Mucosa of descending colon (tissue), 3 donors: ENCODE data around the gene CACNA2D2. TPM values are rescaled to one million over a fixed set of nuclear protein-coding genes. Genes with fewer than 3 reads are reported as not detected.

Experiments
- ATAC-seq: fragments of 200-7000 bp; cut with Tn5 transposase; one replicate; pipeline ENCODE4 v1.9.1; 2020; ENCODE audit warnings: mild to moderate bottlenecking, moderate library complexity
- DNase-seq, 3 donors: peaks; one replicate each; pipeline ENCODE4 v3.0.0-alpha.2; 2020
- H3K36me3 ChIP-seq: fragments of 200-600 bp; one replicate; pipeline ENCODE4 v1.8.0; 2021; ENCODE audit warnings: low read depth, mild to moderate bottlenecking
- H3K4me1 ChIP-seq: fragments of 200-600 bp; one replicate; pipeline ENCODE4 v1.8.0; 2021; ENCODE audit warnings: low read depth, mild to moderate bottlenecking
- H3K4me3 ChIP-seq: fragments of 200-600 bp; one replicate; pipeline ENCODE4 v1.8.0; 2021; ENCODE audit warnings: mild to moderate bottlenecking
- H3K9me3 ChIP-seq: fragments of 200-600 bp; one replicate; pipeline ENCODE4 v1.8.0; 2021; ENCODE audit warnings: mild to moderate bottlenecking
- intact Hi-C, 2 donors: fragments of 100-400 bp; cut with DNase I in 1 of 2; cut with micrococcal nuclease in 1 of 2; formaldehyde crosslinking; loops; one replicate each; pipeline versions ENCODE4 v1.11.0 to v1.11.1; 2022; cut with DNase I, micrococcal nuclease
- total RNA-seq, 3 donors: library from RNA; stranded (reverse); fragmentation: NEBNext Ultra II Directional in 2 of 3; extraction: Animal tissue kit (Norgen Biotek cat#: 25700) in 2 of 3; gene quantifications; one replicate each; pipeline versions ENCODE4 v1.2.1 to v1.2.4, GENCODE V29; 2021 to 2023
- TF ChIP-seq, protein P1 (sequence below): fragments of 200-600 bp; IDR thresholded peaks from one replicate; pipeline ENCODE4 v1.8.0; 2022; ENCODE audit warnings: antibody characterized with exemption, mild to moderate bottlenecking
- donor health status: DM: no; HTN: no; CAD: no; lungs with moderate emphysema.
- donor health status: DM: no; HTN: no; CAD: no.
- donor health status: DM: no; HTN: yes; CAD: no.

CACNA2D2 gene
- total RNA-seq, 3 donors from 2014 or later = 1.5 to 4.9 (median 3.8) TPM

- ATAC-seq = no peak
- no peak for DNase-seq
- Histone ChIP-seq H3K9me3 (no peaks in the 10 kb centered on the region), H3K4me1 (peaks cover 34% of the 10 kb centered on the region), H3K36me3 (no peaks in the 10 kb centered on the region), H3K4me3 (no peak overlapping the region)
- TF ChIP-seq, protein P1, sequence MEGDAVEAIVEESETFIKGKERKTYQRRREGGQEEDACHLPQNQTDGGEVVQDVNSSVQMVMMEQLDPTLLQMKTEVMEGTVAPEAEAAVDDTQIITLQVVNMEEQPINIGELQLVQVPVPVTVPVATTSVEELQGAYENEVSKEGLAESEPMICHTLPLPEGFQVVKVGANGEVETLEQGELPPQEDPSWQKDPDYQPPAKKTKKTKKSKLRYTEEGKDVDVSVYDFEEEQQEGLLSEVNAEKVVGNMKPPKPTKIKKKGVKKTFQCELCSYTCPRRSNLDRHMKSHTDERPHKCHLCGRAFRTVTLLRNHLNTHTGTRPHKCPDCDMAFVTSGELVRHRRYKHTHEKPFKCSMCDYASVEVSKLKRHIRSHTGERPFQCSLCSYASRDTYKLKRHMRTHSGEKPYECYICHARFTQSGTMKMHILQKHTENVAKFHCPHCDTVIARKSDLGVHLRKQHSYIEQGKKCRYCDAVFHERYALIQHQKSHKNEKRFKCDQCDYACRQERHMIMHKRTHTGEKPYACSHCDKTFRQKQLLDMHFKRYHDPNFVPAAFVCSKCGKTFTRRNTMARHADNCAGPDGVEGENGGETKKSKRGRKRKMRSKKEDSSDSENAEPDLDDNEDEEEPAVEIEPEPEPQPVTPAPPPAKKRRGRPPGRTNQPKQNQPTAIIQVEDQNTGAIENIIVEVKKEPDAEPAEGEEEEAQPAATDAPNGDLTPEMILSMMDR = no peak
- intact Hi-C loops = no loop called here
Measured at GRCh38 chr3:50342813-50343633, 160.4 kb downstream of the CACNA2D2 start.

DNA sequence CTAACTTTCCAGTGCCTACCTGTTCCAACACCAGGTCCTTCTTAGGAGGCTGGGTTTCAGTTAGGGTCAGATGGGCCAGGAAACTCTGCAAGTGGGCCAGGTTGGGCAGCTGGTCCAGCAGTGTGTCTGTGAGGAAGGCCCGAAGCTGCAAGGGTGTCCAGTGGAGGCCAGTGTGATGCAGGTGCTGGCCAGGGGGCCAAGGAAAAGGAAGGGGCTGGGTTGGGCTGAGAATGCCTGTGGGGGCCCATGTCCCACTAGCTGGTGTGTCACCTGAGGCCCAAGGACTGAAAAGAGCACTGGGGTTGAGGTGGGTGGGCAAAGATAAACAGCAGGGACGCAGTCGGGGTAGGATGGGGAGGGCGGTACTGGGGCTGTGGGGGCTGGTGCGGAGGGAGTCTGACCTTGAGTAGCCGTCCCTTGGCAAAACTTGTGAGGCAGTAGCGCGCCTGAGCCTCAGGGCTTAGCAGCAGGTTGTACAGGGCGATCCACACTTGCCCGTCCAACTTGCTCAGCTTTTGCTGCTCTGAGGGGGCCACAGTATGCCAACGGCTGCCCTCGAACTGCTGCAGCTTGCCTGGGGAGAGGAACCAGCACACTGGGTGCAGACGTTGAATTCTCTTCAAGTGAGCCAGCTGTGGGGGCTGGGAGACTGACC lies 161.3 kb downstream of the CACNA2D2 start:
- intact Hi-C loops = no loop called here
- DNase-seq (no peak), ATAC-seq (no peak)
- TF ChIP-seq, protein P1 = no peak
- H3K36me3 ChIP-seq = no peaks in the 10 kb centered on the region
- no peaks in the 10 kb centered on the region for H3K9me3 ChIP-seq
- H3K4me1 ChIP-seq = peaks cover 38% of the 10 kb centered on the region
- no peak overlapping the region for H3K4me3 ChIP-seq

DNA sequence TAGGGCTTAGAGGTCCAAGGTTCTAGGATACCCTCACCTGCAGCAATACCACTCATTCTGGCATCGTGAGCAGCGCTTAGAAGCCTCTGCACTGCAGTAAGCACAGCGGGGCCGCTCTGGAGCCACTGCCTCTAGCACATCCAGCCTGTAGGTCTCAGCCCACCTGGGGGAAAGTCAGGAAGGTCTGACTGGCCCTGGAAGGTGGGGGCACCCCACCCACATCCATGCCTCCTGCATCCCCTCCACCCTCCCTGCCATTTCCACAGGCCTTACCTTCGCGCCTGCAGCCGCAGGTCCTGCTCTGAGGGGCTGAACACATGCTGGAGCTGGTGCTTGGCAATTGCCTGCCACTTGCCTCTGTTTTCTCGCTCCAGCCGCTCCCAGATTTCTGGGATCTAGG lies 161.9 kb downstream of the CACNA2D2 start:
- no peaks in the 10 kb centered on the region for H3K36me3 ChIP-seq
- H3K4me3 ChIP-seq = no peak overlapping the region
- TF ChIP-seq, protein P1 = no peak
- peak in 1 of 3 donors; percentile 45 for DNase-seq
- H3K4me1 ChIP-seq = peaks cover 38% of the 10 kb centered on the region
- H3K9me3 ChIP-seq = no peaks in the 10 kb centered on the region
- intact Hi-C loops = no loop called here
- ATAC-seq = no peak

- DNase-seq = peak; percentile 79 to 93 (median 88)
- H3K36me3 ChIP-seq = no peaks in the 10 kb centered on the region
- peak within 1 kb of the TSS; percentile 17 for H3K4me3 ChIP-seq
- peak; percentile 39 for ATAC-seq
- peaks cover 43% of the 10 kb centered on the region for H3K4me1 ChIP-seq
- TF ChIP-seq, protein P1 = no peak
- intact Hi-C loops = no loop called here
- no peaks in the 10 kb centered on the region for H3K9me3 ChIP-seq
Measured at GRCh38 chr3:50340448-50341329, 162.7 kb downstream of the CACNA2D2 start, which contains the start of gene RASSF1. RASSF1 (minus strand) TSS chr3:50340836; CDS start chr3:50340805, 31 bp downstream.

- peak overlapping the region; percentile 17 for H3K4me3 ChIP-seq
- no peaks in the 10 kb centered on the region for H3K9me3 ChIP-seq
- H3K36me3 ChIP-seq = no peaks in the 10 kb centered on the region
- no peak for DNase-seq
- no peak for ATAC-seq
- peaks cover 43% of the 10 kb centered on the region for H3K4me1 ChIP-seq
- intact Hi-C loops = no loop called here
- TF ChIP-seq, protein P1 = no peak
Measured at GRCh38 chr3:50340147-50340447, 163.3 kb downstream of the CACNA2D2 start.
